HepG2 (cell line): ENCODE results near the gene THAP3. TPM values are rescaled to one million over a fixed set of nuclear protein-coding genes. Genes with fewer than 3 reads are reported as not detected.
A peak's percentile ranks its signal among the peaks of the same experiment; 100 is the strongest.

ENCODE experiments used
- ATAC-seq: fragments of 200-7000 bp; cut with Tn5 transposase; 3 replicates; pipeline ENCODE4 v1.9.1; 2020; ENCODE audit warnings: mild to moderate bottlenecking, moderate library complexity
- BruUV-seq: library from RNA; stranded (reverse); fragments of 400-500 nt; replicated peaks from 2 replicates; lab custom pipeline; 2021; lab: Mats Ljungman, UMichigan
- CTCF ChIA-PET: fragments of 300-600 bp; formaldehyde crosslinking; extraction: SDS; loops from one replicate; lab custom pipeline; 2021; ENCODE audit warnings: low total read pairs, inconsistent platforms, low intra/inter-chr PET ratio; lab: Yijun Ruan, JAX
- POLR2A ChIA-PET: fragments of 350-600 bp; sonication (Branson Sonifier 250); formaldehyde crosslinking; loops from one replicate; lab custom pipeline; 2020; ENCODE audit warnings: antibody characterized with exemption, inconsistent platforms; lab: Yijun Ruan, JAX
- DNase-seq: peaks from one replicate; pipeline ENCODE4 v3.0.0-alpha.2; 2015; ENCODE audit warnings: low spot score
- FAIRE-seq: peaks from 3 replicates; lab custom pipeline; 2011; peaks lifted over from hg19 to GRCh38; lab: Jason Lieb, UNC
- H2AFZ ChIP-seq: one replicate; pipeline ENCODE4 v1.6.1; 2011; ENCODE audit warnings: low read length, inconsistent platforms
- H3K27ac ChIP-seq: fragments of 300-600 bp; 3 replicates; pipeline ENCODE4 v1.8.0; 2011; ENCODE audit warnings: mixed run types, mild to moderate bottlenecking, mixed read lengths, low read length, inconsistent platforms; ENCODE audit not compliant: insufficient read depth; ENCODE audit errors: extremely low read length
- H3K27me3 ChIP-seq, 2 experiments: fragments of 200-600 bp in 1 of 2; 2 replicates in 1 of 2; 3 replicates in 1 of 2; pipeline versions ENCODE4 v1.6.0 to v1.8.0; 2011; ENCODE audit warnings: low read length in 2 of 2, mild to moderate bottlenecking in 2 of 2, moderate library complexity in 2 of 2, inconsistent platforms in 1 of 2; ENCODE audit not compliant: insufficient read depth in 2 of 2, control insufficient read depth in 1 of 2
- H3K36me3 ChIP-seq, 2 experiments: fragments of 200-600 bp in 1 of 2; replicated peaks in 1 of 2; 2 replicates in 1 of 2; 3 replicates in 1 of 2; pipeline versions ENCODE4 v1.5.1 to v1.8.0; 2011; ENCODE audit warnings: low read length in 2 of 2, inconsistent platforms in 1 of 2; ENCODE audit not compliant: insufficient read depth in 2 of 2, control insufficient read depth in 1 of 2
- H3K4me1 ChIP-seq: 2 replicates; pipeline ENCODE4 v1.5.1; 2012; ENCODE audit warnings: low read length, inconsistent platforms; ENCODE audit not compliant: insufficient read depth
- H3K4me2 ChIP-seq: 2 replicates; pipeline ENCODE4 v1.6.0; 2011; ENCODE audit warnings: low read depth, low read length, inconsistent platforms
- H3K4me3 ChIP-seq, 3 experiments: fragments of 200-600 bp in 1 of 3; sonication (generic), shearing (Covaris generic) in 1 of 3; replicated peaks in 1 of 3; 2 replicates each; pipeline ENCODE4 v1.5.1; 2011 to 2016; ENCODE audit warnings: low read length in 3 of 3, inconsistent platforms in 2 of 3, low read depth in 2 of 3, mild to moderate bottlenecking in 2 of 3, control low read depth in 1 of 3, mixed read lengths in 1 of 3; ENCODE audit not compliant: insufficient read depth in 1 of 3
- H3K79me2 ChIP-seq: one replicate; pipeline ENCODE4 v1.6.1; 2011; ENCODE audit warnings: low read length, inconsistent platforms; ENCODE audit not compliant: insufficient read depth
- H3K9ac ChIP-seq: 2 replicates; pipeline ENCODE4 v1.6.0; 2011; ENCODE audit warnings: mild to moderate bottlenecking, low read depth, low read length, inconsistent platforms; ENCODE audit not compliant: insufficient read depth
- H3K9me3 ChIP-seq: 2 replicates; pipeline ENCODE4 v1.5.1; 2012; ENCODE audit warnings: mild to moderate bottlenecking, low read length
- H4K20me1 ChIP-seq: 2 replicates; pipeline ENCODE4 v1.6.0; 2011; ENCODE audit warnings: inconsistent platforms, mild to moderate bottlenecking, low read length, moderate library complexity; ENCODE audit not compliant: insufficient read depth
- FOXP4 ChIP-seq: sonication (generic); formaldehyde crosslinking; IDR thresholded peaks from 2 replicates; pipeline ENCODE4 v1.4.0; 2020; ENCODE audit warnings: missing genetic modification reagents
- GTF2F1 ChIP-seq: fragments of 150-350 bp; IDR thresholded peaks from 2 replicates; pipeline ENCODE4 v1.6.1; 2014; ENCODE audit warnings: low read length
- GTF3A ChIP-seq: sonication (generic); formaldehyde crosslinking; conservative IDR thresholded peaks from 2 replicates; pipeline ENCODE4 v1.4.0; 2020; ENCODE audit warnings: mild to moderate bottlenecking, missing genetic modification reagents
- IKZF4 ChIP-seq: sonication (generic); formaldehyde crosslinking; IDR thresholded peaks from 2 replicates; pipeline ENCODE4 v1.5.1; 2020; ENCODE audit warnings: borderline replicate concordance, mild to moderate bottlenecking, low read depth, missing genetic modification reagents; ENCODE audit errors: not compliant biosample characterization
- NPAS2 ChIP-seq: sonication (generic); formaldehyde crosslinking; IDR thresholded peaks from 2 replicates; pipeline ENCODE4 v1.8.0; 2022; ENCODE audit warnings: mild to moderate bottlenecking, missing genetic modification reagents, borderline replicate concordance
- SIN3A ChIP-seq: IDR thresholded peaks from 2 replicates; pipeline ENCODE4 v1.6.1; 2011; ENCODE audit warnings: low read depth, mild to moderate bottlenecking, control low read depth, low read length, borderline replicate concordance
- ZNF280B ChIP-seq: sonication (generic); formaldehyde crosslinking; IDR thresholded peaks from 2 replicates; pipeline ENCODE4 v1.5.0; 2020; ENCODE audit warnings: missing genetic modification reagents, mild to moderate bottlenecking, borderline replicate concordance
- ZNF572 ChIP-seq: sonication (generic); formaldehyde crosslinking; IDR thresholded peaks from 2 replicates; pipeline ENCODE4 v1.5.1; 2020; ENCODE audit warnings: mild to moderate bottlenecking, missing genetic modification reagents
- ZNF615 ChIP-seq: sonication (generic); formaldehyde crosslinking; IDR thresholded peaks from 2 replicates; pipeline ENCODE4 v1.5.0; 2020; ENCODE audit warnings: mild to moderate bottlenecking, missing genetic modification reagents, borderline replicate concordance
- WGBS: methylation state at CpG from one replicate; pipeline ENCODE4 v1.1.6; 2017; ENCODE audit warnings: low lambda C conversion rate; 5-methylcytosine and 5-hydroxymethylcytosine counted together
- in situ Hi-C: cut with HindIII; loops from 2 replicates; pipeline ENCODE4 v1.10.0; 2017; ENCODE audit warnings: low pct_unique_long_range_greater_than_20kb; ENCODE audit not compliant: extremely low pct_ligation_motif_present
- intact Hi-C: fragments of 100-400 bp; cut with micrococcal nuclease; formaldehyde crosslinking; loops from one replicate; pipeline ENCODE4 v1.10.0; 2022; ENCODE audit not compliant: unreplicated experiment
- polyA plus RNA-seq, 8 experiments: library from polyadenylated mRNA; depleted of rRNA in 3 of 8; stranded (reverse) in 7 of 8; unstranded in 1 of 8; fragments of >200 nt; fragmentation: Illumina TruSeq in 4 of 8; extraction: Trizol in 4 of 8; gene quantifications; 2 replicates each; pipeline versions ENCODE4 v1.2.1 to v1.2.3, GENCODE V29; 2011 to 2016; ENCODE audit warnings: low read depth in 4 of 8, missing spikeins in 1 of 8, mixed read lengths in 1 of 8; ENCODE audit not compliant: insufficient read depth in 1 of 8
- total RNA-seq, 5 experiments: library from RNA; depleted of rRNA; stranded (reverse); fragments of >200 nt; fragmentation: Illumina TruSeq; extraction: Trizol; gene quantifications; 2 replicates each; pipeline ENCODE4 v1.2.3, GENCODE V29; 2016; ENCODE audit warnings: low read depth in 1 of 5
- TF ChIP-seq, protein P1 (sequence below): sonication (generic); formaldehyde crosslinking; IDR thresholded peaks from 2 replicates; pipeline ENCODE4 v1.4.0; 2020; ENCODE audit warnings: mild to moderate bottlenecking, missing genetic modification reagents
- TF ChIP-seq, protein P2 (sequence below): sonication (generic); formaldehyde crosslinking; IDR thresholded peaks from 2 replicates; pipeline ENCODE4 v1.8.1; 2023; ENCODE audit warnings: mild to moderate bottlenecking, missing genetic modification reagents

The THAP3 gene
- total and polyA plus RNA-seq, 2 of the 13 experiments (the other 11 are each of a cell fraction or from before 2014, with no cell fraction given) = 10.3 to 14.9 TPM

DNA sequence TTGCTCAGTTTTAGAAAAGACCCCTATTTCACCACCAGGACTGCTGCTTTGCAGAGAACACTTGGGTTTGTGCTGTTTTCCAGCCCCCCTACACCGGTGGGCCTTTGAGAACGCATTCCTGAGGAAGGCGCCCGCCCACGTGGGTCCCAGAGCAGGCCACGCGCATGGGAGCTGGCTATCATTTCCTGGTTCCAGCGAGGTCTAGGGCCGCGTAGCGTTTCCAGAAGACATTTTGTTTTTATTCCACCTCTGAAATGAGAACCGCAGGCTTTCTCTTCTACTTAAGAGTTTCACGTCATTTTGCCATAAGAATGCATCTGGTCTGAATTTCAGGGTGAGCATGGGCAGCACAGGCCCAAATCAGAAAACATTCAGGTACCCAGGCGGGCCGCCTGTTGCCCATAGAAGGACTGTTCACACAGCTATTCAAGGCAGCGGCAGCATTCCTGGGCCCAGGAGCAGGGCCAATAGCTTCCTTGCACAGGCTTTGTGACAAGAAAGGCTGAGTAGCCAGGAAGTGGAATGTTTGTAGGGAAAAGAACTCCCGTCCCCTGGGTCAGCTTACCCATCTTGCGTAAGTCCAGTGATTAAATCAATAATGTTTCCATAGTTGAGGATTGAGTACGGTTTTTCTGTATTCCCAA is 20.6 kb upstream of the THAP3 start (continued):
- TF ChIP-seq NPAS2 = no peak
- TF ChIP-seq ZNF280B (CRISPR knock-in tag) = no peak; the same call in 1 of the 2 replicates
- TF ChIP-seq GTF2F1 = no peak
- TF ChIP-seq IKZF4 (CRISPR knock-in tag) = no peak
- TF ChIP-seq ZNF615 (CRISPR knock-in tag) = no peak
- peak; percentile 46; the same call in 1 of the 2 replicates for TF ChIP-seq FOXP4

DNA sequence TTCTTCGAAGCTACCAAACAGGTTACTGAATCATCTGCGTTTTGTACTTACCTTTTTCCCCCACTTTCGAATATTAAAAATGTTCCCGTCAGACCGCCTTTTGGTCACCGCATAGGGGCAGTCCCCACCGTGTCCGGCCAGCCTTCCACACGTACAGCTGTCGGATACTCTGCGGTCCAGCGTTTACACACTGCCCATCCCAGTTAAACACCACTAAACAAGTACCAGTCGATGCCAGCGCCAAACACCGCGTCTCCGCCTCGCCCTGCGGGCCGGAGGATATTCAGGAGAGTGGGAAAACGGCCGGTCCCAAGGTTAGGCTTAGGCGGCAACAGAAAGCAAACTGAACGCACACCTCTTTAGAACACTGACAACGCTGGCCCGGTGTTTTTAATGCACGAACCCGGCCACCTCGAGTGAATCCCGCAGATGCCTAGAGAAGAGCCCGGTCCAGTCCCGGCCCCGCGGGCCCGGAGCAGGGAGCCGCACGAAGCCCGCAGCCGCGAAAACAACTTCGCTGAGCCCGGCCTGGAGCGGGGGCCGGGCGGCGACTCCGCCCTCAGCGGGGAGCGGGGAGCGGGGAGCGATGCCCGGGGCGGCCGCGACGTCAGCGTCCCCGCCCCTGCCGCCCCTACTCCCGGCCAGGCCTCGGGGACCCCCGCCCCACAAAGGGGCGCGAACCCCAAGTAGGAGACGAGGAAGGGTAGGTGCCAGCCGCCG is 11.9 kb upstream of the THAP3 start:
- in situ Hi-C loops (no loop called here), intact Hi-C loops (loop anchor here (1.0 kb wide), 1 partner anchor 8 kb away; no protein-coding TSS in a partner anchor)
- Histone ChIP-seq H3K9me3 (no peaks in the 10 kb centered on the region), H3K4me1 (peaks cover 46% of the 10 kb centered on the region), H3K9ac (peak overlapping the region; percentile 67), H3K4me3 (peak overlapping the region; percentile 75 to 88 (median 77)), H3K27ac (peak overlapping the region; percentile 64), H4K20me1 (no peaks in the 10 kb centered on the region; the same call in 1 of the 2 replicates), H3K27me3 (no peaks in the 10 kb centered on the region; a peak in 1 of 5 replicates), H3K36me3 (peaks cover 0 to 12% of the 10 kb centered on the region in 2 experiments; a peak in 2 of 5 replicates), H3K79me2 (peaks cover 23% of the 10 kb centered on the region), H2AFZ (no peak overlapping the region), H3K4me2 (peak overlapping the region; percentile 87)
- ChIA-PET CTCF (no interaction called here), POLR2A (interaction anchor here (0.7 to 5.6 kb wide), 2 partner anchors 12 to 58 kb away, joined by 4 to 60 read pairs; partner anchors contain the start of genes KLHL21 and TAS1R1)
- ATAC-seq (peak; percentile 56), FAIRE-seq (no peak), DNase-seq (peak; percentile 23)
- BruUV-seq = TSS peak; percentile 79
- under 1% methylated on average over 23 of the region's 67 CpGs for WGBS
- TF ChIP-seq, protein P1, sequence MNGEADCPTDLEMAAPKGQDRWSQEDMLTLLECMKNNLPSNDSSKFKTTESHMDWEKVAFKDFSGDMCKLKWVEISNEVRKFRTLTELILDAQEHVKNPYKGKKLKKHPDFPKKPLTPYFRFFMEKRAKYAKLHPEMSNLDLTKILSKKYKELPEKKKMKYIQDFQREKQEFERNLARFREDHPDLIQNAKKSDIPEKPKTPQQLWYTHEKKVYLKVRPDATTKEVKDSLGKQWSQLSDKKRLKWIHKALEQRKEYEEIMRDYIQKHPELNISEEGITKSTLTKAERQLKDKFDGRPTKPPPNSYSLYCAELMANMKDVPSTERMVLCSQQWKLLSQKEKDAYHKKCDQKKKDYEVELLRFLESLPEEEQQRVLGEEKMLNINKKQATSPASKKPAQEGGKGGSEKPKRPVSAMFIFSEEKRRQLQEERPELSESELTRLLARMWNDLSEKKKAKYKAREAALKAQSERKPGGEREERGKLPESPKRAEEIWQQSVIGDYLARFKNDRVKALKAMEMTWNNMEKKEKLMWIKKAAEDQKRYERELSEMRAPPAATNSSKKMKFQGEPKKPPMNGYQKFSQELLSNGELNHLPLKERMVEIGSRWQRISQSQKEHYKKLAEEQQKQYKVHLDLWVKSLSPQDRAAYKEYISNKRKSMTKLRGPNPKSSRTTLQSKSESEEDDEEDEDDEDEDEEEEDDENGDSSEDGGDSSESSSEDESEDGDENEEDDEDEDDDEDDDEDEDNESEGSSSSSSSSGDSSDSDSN (CRISPR knock-in tag) = peak; percentile 66
- 0 out of 2 replicates have a peak, but pooled peaks have one; percentile 32 for TF ChIP-seq GTF3A
- TF ChIP-seq, protein P2, sequence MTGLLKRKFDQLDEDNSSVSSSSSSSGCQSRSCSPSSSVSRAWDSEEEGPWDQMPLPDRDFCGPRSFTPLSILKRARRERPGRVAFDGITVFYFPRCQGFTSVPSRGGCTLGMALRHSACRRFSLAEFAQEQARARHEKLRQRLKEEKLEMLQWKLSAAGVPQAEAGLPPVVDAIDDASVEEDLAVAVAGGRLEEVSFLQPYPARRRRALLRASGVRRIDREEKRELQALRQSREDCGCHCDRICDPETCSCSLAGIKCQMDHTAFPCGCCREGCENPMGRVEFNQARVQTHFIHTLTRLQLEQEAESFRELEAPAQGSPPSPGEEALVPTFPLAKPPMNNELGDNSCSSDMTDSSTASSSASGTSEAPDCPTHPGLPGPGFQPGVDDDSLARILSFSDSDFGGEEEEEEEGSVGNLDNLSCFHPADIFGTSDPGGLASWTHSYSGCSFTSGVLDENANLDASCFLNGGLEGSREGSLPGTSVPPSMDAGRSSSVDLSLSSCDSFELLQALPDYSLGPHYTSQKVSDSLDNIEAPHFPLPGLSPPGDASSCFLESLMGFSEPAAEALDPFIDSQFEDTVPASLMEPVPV = 0 out of 2 replicates have a peak, but pooled peaks have one; percentile 7
- 0 out of 2 replicates have a peak, but pooled peaks have one; percentile 17 for TF ChIP-seq SIN3A
- TF ChIP-seq ZNF572 = peak; percentile 71; the same call in 1 of the 2 replicates
